CD4-positive, alpha-beta T cell (primary cell): Measurements from ENCODE around the gene SMC5. TPM values are rescaled to one million over a fixed set of nuclear protein-coding genes. Genes with fewer than 3 reads are reported as not detected.

ENCODE experiments used
- ATAC-seq: fragments of 200-7000 bp; cut with Tn5 transposase; one replicate; pipeline ENCODE4 v1.10.0; 2022; ENCODE audit warnings: mild to moderate bottlenecking; ENCODE audit not compliant: poor library complexity
- CTCF ChIA-PET: fragments of 350-600 bp; sonication (Branson Sonifier 250); formaldehyde crosslinking; loops from one replicate; lab custom pipeline; 2021; ENCODE audit warnings: antibody characterized with exemption, inconsistent platforms; lab: Charles Lee
- POLR2A ChIA-PET: fragments of 350-600 bp; sonication (Branson Sonifier 250); formaldehyde crosslinking; loops from one replicate; lab custom pipeline; 2021; ENCODE audit warnings: antibody characterized with exemption, inconsistent platforms; lab: Charles Lee
- DNase-seq, 14 experiments: peaks; one replicate each; pipeline ENCODE4 v3.0.0-alpha.2; 2013 to 2020; ENCODE audit warnings: mixed read lengths in 2 of 14
- H3K27ac ChIP-seq, 2 donors: one replicate each; pipeline versions ENCODE4 v1.5.1 to v1.7.0; 2013; ENCODE audit warnings: low read length in 2 of 2, low read depth in 1 of 2, mild to moderate bottlenecking in 1 of 2
- H3K27me3 ChIP-seq, 2 experiments: 1 replicate in 1 of 2; 2 replicates in 1 of 2; pipeline versions ENCODE4 v1.6.1 to v1.7.0; 2013; ENCODE audit warnings: low read length in 2 of 2, control low read depth in 1 of 2, mild to moderate bottlenecking in 1 of 2, moderate library complexity in 1 of 2; ENCODE audit not compliant: insufficient read depth in 2 of 2, control insufficient read depth in 1 of 2
- H3K36me3 ChIP-seq: one replicate; pipeline ENCODE4 v1.6.1; 2013; ENCODE audit warnings: low read length, control low read depth; ENCODE audit not compliant: insufficient read depth
- H3K4me1 ChIP-seq: one replicate; pipeline ENCODE4 v1.6.1; 2013; ENCODE audit warnings: low read length, control low read depth; ENCODE audit not compliant: insufficient read depth
- H3K4me3 ChIP-seq: one replicate; pipeline ENCODE4 v1.5.1; 2013; ENCODE audit warnings: mild to moderate bottlenecking, low read length, moderate library complexity
- H3K9me3 ChIP-seq, 2 experiments: 1 replicate in 1 of 2; 2 replicates in 1 of 2; pipeline versions ENCODE4 v1.6.1 to v1.7.0; 2013; ENCODE audit warnings: low read length in 2 of 2, mild to moderate bottlenecking in 2 of 2, control low read depth in 1 of 2, moderate library complexity in 1 of 2; ENCODE audit not compliant: control insufficient read depth in 1 of 2, insufficient read depth in 1 of 2
- H3K27ac Mint-ChIP-seq: one replicate; pipeline ENCODE4 v1.8.0; 2020; ENCODE audit warnings: mixed read lengths
- H3K27me3 Mint-ChIP-seq: one replicate; pipeline ENCODE4 v1.8.0; 2021; ENCODE audit warnings: mixed read lengths
- H3K36me3 Mint-ChIP-seq: one replicate; pipeline ENCODE4 v1.8.0; 2021; ENCODE audit warnings: low read depth, mixed read lengths
- H3K4me1 Mint-ChIP-seq: one replicate; pipeline ENCODE4 v1.8.0; 2021; ENCODE audit warnings: low read depth, mixed read lengths
- H3K4me3 Mint-ChIP-seq: one replicate; pipeline ENCODE4 v1.8.0; 2020; ENCODE audit warnings: mild to moderate bottlenecking, mixed read lengths
- H3K9me3 Mint-ChIP-seq: one replicate; pipeline ENCODE4 v1.8.0; 2020; ENCODE audit warnings: mixed read lengths
- intact Hi-C, 2 experiments: fragments of 100-400 bp; cut with DNase I in 1 of 2; cut with micrococcal nuclease in 1 of 2; formaldehyde crosslinking; loops; one replicate each; pipeline versions ENCODE4 v1.15.1 to v1.9.0; 2023 to 2025; cut with DNase I, micrococcal nuclease
- total RNA-seq, 174 experiments: library from RNA in 2 of 174; stranded (reverse) in 2 of 174; gene quantifications; one replicate each; pipeline ENCODE4 v1.2.3 and lab custom pipeline; 2021 to 2026
- TF ChIP-seq, protein P1 (sequence below): fragments of 200-600 bp; IDR thresholded peaks from one replicate; pipeline ENCODE4 v1.8.0; 2022; ENCODE audit warnings: antibody characterized with exemption, mild to moderate bottlenecking

The SMC5 gene
- total RNA-seq, 2 experiments from 2014 or later, result 37.7 to 38.1 TPM

- POLR2A ChIA-PET, result no interaction called here
- H3K4me1 Mint-ChIP-seq, result peaks cover 62% of the 10 kb centered on the region
- H3K4me3 Mint-ChIP-seq, result no peak overlapping the region
Observed at GRCh38 chr9:70387663-70388062, 128.9 kb downstream of the SMC5 start.

DNA sequence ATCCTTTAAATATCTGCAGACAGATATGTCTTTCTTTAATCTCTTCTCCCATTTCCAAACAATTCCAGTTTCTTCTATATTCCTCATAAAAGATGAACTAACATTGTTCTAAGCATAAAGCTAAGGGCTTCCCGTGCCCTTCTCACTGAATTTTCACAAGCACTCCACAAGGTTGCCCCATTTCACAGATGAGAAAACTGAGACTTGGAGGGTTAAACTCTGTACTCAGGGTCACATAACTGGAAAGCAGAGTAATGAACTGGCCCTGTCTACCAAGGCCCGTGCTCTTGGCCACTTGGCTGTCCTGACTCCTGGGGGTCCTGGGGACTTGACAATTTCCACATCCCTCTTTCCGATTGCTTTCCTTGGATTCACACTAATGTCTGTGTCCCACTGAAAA, 130.4 kb downstream of the SMC5 start:
- TF ChIP-seq, protein P1, sequence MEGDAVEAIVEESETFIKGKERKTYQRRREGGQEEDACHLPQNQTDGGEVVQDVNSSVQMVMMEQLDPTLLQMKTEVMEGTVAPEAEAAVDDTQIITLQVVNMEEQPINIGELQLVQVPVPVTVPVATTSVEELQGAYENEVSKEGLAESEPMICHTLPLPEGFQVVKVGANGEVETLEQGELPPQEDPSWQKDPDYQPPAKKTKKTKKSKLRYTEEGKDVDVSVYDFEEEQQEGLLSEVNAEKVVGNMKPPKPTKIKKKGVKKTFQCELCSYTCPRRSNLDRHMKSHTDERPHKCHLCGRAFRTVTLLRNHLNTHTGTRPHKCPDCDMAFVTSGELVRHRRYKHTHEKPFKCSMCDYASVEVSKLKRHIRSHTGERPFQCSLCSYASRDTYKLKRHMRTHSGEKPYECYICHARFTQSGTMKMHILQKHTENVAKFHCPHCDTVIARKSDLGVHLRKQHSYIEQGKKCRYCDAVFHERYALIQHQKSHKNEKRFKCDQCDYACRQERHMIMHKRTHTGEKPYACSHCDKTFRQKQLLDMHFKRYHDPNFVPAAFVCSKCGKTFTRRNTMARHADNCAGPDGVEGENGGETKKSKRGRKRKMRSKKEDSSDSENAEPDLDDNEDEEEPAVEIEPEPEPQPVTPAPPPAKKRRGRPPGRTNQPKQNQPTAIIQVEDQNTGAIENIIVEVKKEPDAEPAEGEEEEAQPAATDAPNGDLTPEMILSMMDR, result no peak
- Histone ChIP-seq H3K4me1 (peaks cover 45% of the 10 kb centered on the region), H3K9me3 (no peaks in the 10 kb centered on the region), H3K4me3 (no peak overlapping the region), H3K27me3 (no peaks in the 10 kb centered on the region), H3K27ac (no peak overlapping the region), H3K36me3 (peaks cover 21% of the 10 kb centered on the region)
- ChIA-PET POLR2A (interaction anchor here (2.9 kb wide), 1 partner anchor 30 kb away, joined by 28 read pairs; no protein-coding TSS in a partner anchor), CTCF (no interaction called here)
- Mint-ChIP-seq H3K36me3 (peaks cover 55% of the 10 kb centered on the region), H3K27ac (peak overlapping the region; percentile 30), H3K4me1 (peaks cover 75% of the 10 kb centered on the region), H3K9me3 (no peaks in the 10 kb centered on the region), H3K4me3 (no peak overlapping the region), H3K27me3 (no peaks in the 10 kb centered on the region)
- intact Hi-C loops, result no loop called here
- ATAC-seq, result no peak
- no peak for DNase-seq

More at GRCh38 chr9:70387663-70388062, 128.9 kb downstream of the SMC5 start:
- DNase-seq, result no peak
- Mint-ChIP-seq H3K27me3 (no peaks in the 10 kb centered on the region), H3K9me3 (no peaks in the 10 kb centered on the region), H3K27ac (no peak overlapping the region), H3K36me3 (peaks cover 64% of the 10 kb centered on the region)
- ATAC-seq, result no peak
- intact Hi-C loops, result no loop called here
- Histone ChIP-seq H3K9me3 (no peaks in the 10 kb centered on the region), H3K4me3 (no peak overlapping the region), H3K27ac (no peak overlapping the region), H3K36me3 (peaks cover 24% of the 10 kb centered on the region), H3K27me3 (no peaks in the 10 kb centered on the region), H3K4me1 (peaks cover 32% of the 10 kb centered on the region)
- TF ChIP-seq, protein P1, result no peak
- CTCF ChIA-PET, result no interaction called here

- DNase-seq (no peak), ATAC-seq (peak; percentile 14)
- Histone ChIP-seq H3K4me1 (peaks cover 45% of the 10 kb centered on the region), H3K27me3 (no peaks in the 10 kb centered on the region), H3K4me3 (no peak overlapping the region), H3K27ac (no peak overlapping the region), H3K9me3 (no peaks in the 10 kb centered on the region), H3K36me3 (peaks cover 20% of the 10 kb centered on the region)
- Mint-ChIP-seq H3K27me3 (no peaks in the 10 kb centered on the region), H3K4me1 (peaks cover 75% of the 10 kb centered on the region), H3K9me3 (no peaks in the 10 kb centered on the region), H3K36me3 (peaks cover 49% of the 10 kb centered on the region), H3K27ac (peak overlapping the region; percentile 30), H3K4me3 (peak overlapping the region; percentile 40)
- TF ChIP-seq, protein P1, result no peak
- intact Hi-C loops, result no loop called here
- ChIA-PET CTCF (no interaction called here), POLR2A (interaction anchor here (0.6 to 2.9 kb wide), 4 partner anchors 9 to 30 kb away, joined by 3 to 28 read pairs (median 8); partner anchors contain the start of gene KLF9)
Observed at GRCh38 chr9:70389621-70390266, 131.0 kb downstream of the SMC5 start.
